CD4-positive, alpha-beta T cell treated with Interleukin-6 for 4 hours (primary cell): ENCODE measurements around the gene PCTP.

ENCODE experiments used
- DNase-seq: peaks from one replicate; pipeline ENCODE4 v3.0.0-alpha.2; 2020; ENCODE audit warnings: mixed read lengths

The PCTP gene

DNA sequence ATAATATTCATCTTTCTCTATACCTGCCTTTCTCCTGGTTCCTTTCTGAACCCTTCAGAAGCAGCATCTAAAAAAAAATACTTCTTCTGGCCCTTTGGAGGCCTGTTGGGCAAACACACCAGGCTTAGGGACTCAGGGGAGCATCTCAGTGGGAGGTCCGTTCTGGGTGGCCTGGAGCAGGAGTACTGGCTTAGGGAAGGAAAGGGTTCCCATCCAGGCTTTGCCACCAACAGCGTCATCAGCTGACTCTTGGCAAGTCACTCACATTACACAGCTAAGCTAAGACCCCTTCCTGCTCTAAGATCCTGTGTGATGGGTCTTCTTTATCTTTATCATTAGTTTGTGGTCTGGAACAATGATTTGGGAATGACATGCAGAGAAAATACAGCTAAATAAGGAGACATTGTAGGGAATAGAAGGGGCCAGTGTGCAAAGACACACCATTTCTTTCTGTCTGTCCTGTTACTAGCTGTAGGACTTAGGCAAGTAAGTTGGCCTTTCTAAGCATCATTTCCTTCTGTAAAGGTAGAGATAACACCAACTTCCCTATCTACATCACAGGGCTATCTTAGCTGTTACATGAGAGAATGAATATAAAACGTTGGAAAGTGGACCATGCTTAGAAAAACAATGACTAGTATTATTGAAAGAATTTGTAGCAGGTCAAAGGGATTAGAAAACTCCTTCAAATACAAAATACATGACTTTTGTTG lies 9.9 kb downstream of the PCTP start:
- DNase-seq, result no peak

DNA sequence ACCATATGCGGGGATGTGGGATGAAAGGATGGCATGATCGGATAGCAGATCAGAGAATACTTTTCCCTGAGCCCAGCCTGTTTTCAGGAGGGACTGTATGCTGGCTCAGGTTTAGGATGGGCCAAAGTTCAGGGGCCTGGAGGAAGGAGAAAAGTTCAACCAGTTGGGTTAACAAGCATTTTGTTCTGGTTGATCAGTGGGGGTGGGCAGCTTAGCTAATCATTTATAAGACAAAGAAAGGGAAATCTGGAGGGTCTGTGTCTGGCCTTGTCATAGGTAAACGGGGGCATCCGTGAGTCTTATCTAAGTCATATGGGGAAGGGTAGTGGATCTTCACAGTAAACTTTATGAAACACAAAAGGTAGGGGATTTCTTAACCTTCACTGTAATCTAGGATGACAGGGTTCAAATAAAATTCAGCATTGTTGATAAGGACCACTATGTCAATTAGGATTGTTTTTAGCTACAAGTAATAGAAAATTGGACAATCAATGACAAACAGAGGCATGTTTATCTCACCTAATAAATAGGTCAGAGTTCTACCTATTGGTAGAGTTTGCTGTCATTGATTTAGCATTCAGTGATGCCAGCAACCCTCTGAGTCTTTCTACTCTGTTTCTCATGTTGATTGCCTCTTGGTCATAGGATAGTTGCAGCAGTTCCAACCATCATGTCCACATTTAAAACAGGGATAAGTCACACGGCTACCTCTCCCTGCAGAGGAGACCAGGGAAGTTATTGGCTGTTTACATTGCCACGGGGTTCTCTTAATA lies 11.4 kb downstream of the PCTP start:
- DNase-seq, result no peak

DNA sequence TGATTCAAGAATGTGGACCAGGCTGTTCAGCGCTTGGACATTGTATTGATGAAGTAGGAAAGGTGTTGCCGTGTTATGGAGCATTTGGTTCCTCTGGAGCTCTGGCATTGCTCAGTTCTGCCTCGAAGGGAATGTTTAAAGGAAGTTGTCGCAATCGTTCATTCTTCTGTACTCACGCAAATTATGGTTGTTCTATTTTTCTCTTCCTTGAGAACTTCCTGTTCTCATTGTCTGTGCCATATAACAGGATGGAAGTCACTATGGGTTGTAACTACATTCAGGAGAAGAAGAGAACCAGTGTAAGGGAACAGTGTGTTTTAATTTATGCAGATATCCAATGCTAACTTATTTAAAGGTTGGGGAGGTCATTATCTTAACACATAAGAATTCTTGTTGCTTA lies 13.0 kb downstream of the PCTP start:
- no peak for DNase-seq

DNA sequence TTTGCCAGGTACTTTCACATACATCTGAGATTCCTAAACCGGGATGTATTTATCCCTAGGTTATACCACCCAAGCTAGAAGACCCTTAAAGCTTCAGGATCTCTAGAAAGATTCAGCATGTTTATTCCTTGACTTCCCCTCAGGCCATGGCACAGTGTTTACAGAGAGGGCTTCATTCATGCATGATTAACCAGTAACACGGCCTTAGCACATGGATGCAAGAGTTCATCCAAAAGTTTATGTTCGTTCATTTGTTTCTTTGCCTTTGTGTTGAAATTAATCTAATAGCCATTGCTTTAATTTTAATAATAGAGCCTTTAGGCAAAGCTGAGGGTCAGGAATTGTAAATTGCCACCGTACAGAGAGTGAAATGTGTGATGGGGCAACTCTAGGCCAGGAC lies 13.8 kb downstream of the PCTP start:
- no peak for DNase-seq

DNA sequence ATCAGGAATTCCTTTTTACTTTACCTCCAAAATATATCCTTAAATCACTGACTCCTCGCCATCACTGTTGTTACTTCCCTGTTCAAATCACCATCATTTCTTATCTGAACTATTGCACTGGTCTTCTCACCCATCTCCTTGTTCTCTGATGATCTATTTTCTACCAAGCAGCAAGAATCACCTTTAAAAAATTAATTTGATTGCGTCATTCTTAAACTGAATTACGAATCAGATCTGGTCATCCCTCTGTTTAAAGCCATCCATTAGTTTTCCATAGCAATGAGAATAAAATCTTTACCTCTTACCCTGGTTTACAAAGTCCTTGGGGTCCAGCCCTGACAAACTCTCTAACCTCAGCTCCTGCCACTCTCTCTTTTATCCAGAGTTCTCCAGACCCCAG lies 14.6 kb downstream of the PCTP start:
- DNase-seq, result no peak

DNA sequence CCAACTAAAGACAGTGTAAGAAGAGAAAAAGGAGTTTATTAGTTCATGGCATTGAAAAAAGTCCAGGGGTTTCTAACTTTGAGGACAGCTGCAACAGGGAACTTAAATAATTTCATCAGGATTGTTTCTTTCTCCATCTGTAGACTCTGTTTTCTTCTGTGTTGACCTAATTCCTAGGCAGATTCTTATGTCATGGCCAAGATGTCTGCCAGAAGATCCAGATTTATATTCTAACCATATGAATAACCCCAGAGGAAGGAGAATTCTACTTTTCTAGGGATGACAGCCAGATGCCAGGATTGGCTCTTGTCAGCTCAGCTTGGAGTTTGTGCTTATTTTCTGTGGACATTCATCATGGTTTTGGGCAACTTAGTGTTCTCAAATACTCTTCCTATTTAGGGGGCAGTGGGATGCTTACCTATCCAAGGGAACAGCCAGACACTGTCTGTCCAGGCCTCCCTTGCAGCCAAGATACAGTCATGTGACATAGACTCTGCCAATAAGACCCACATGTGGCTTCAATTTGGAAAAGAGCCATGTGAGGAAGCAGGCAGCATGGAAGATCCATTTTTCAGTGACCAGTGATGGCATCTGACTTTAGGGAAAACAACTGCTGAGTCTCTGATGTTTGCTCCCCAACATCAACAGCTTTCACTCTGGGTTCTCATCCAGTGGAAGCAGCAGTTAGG lies 18.2 kb downstream of the PCTP start:
- DNase-seq, result no peak

DNA sequence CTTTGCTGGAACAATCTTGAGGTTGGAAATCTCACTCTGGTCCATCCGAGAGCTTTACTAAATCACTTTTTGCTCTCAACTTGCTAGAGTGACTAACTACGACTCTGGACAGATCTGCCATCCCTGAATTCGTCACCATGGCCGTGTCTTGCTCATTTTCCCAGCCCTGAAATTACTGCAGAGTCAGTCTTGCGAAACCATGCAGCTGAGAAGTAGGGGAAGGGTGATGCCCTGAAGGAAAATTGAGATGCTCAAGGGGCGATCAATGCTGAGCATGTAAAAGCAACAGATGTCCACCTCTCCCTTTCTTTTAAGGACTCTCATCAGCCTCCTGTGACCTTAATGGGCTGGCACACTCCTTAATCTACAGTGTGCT lies 18.8 kb downstream of the PCTP start:
- no peak for DNase-seq

DNA sequence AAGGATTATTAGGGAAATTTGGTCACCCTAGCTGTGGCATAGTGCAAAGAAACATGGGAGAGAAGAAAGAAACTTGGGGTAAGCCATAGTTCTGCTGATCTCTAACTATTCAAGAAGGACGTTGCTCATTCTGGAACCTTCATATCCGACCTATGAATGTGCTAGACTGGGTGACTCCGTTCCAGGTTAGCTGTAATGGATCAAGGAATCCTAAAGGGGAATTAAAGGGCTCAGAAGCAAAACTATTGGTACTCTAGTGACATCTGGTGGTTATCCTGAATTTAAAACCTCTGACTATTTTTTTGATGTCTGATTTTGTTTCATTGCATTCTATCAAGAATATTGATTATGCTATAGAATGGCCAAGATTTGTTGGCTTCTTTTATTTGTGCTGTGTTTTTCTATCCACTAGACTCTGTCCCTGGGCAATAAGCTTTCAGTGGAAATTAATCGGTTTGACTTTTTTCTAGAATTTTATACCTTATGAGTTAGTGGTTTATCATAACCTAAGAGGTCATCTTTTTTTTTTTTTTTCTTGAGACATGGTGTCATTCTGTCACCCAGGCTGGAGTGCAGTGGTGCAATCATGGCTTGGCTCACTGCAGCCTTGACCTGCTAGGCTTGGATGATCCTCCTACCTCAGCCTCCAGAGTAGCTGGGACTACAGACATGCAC lies 19.5 kb downstream of the PCTP start:
- DNase-seq, result no peak

DNA sequence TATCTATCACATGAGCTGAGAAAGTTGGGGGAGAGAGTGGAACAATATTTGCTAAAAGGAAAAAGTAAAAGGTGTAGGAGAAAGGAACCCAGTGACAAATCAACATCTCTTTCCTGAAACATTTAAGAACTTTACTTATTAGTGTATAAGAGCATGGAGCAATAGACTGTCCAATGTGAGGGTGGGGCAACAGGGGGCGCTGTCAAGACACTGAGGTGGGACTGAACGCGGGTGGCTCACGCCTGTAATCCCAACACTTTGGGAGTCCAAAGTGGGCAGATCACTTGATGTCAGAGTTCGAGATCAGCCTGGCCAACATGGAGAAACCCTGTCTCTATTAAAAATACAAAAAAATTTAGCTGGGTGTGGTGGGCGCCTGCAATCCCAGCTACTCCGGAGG lies 21.2 kb downstream of the PCTP start:
- no peak for DNase-seq

DNA sequence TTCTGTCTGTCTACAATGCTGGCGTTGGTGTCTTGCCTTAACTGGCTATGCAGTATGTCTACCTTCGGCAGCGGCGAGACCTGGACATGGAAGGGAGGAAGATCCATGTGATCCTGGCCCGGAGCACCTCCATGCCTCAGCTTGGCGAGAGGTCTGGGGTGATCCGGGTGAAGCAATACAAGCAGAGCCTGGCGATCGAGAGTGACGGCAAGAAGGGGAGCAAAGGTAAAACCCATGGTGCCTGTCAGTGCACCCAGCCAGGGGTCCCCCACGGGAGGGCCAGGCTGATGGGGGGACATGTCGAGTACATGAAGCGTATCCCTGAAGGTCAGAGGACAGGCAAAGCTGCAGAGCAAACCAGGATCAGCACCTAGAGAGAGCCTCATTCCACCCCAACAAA lies 22.8 kb downstream of the PCTP start:
- no peak for DNase-seq

DNA sequence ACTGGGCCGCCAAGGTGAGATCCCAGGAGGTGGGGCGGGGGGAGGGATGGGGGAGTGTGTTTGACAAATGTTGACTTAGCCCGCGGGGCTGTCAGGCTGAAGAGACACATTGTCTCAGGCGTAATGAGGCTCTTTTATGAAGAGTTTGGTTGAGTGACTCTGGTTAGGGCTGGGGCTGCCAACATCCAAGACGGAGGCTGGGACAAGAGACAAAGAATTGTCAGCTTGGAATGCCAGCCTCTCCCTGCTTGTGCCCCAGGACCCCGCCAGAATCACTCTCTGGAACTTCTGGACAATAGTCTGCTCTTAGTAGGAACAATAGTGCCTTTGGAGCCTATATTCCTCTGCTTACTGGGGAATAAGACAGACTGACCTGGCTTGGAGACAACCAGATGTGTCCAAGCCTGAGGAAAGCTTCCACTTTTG lies 24.0 kb downstream of the PCTP start:
- DNase-seq, result no peak

DNA sequence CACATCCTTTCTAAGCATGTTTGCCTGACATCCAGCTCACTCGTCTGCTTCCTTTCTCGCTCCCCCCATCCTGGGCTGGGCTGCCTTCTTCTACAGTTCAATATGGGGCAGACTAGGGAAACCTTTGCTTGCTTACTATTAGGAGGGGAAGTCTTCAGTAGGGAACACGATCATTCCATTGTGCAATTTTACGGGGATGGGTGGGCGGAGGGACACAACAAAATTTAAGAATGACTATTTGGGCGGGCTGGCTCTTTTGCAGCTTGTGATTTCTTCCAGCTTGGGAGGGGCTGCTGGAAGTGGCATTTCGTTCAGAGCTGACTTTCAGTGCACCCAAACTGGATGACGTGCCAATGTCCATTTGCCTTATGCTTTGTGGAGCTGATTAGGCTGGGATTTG lies 25.4 kb downstream of the PCTP start:
- no peak for DNase-seq

DNA sequence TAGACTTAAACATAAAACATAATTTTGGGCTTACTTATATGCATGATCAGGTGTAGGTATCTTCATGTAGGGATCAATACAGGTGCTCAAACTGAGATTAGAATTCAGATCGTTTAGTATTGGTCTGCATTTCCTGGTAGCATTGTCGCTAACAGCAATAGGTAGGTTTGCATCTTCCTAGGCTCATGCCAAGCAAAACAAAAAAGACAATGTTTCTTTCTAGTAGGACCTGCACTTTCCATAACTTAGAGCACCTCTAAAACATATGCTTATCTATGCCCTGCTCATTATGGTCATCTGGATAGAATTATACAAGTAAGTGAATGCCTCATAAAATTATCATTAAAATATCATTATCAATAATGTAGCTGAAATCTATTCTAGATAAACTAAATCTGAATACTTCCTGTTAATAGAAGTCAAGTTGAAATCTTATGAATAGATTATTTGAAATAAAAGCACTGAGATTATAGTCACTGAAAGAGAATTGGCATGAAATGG lies 26.7 kb downstream of the PCTP start:
- no peak for DNase-seq

DNA sequence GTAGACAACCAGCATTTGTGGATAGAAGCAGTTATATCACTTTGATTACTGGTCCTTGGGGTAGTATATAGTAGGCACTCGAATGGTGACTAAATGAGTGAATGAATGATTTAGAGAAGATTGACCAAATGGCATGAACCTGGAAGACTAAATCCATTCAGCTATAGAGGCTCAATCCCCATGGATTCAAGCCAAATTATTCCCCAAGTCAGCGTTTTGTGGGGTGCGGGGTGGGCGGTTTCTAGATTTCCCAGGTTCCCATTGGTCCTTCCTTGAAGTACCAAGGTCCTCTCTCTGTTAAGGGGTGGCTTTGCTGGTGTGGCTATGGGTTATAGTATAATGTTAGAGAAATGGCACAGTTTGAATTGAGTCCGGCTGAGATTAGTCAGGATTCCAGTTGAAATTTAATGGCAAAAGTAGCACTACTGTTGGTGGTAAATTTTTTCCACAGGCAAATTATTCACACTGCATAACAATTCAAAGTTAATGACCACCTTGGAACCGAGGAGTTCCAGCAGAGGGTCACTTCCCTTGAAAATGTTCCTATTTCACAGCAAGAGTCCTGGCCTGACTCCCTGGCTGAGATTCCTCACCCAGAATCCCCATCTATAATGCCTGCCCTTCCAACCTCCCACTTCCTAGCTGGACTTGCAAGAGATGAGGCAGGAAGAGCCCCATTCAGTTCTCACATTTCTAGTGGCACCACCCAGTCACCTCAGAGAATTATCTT lies 27.7 kb downstream of the PCTP start:
- DNase-seq, result no peak

DNA sequence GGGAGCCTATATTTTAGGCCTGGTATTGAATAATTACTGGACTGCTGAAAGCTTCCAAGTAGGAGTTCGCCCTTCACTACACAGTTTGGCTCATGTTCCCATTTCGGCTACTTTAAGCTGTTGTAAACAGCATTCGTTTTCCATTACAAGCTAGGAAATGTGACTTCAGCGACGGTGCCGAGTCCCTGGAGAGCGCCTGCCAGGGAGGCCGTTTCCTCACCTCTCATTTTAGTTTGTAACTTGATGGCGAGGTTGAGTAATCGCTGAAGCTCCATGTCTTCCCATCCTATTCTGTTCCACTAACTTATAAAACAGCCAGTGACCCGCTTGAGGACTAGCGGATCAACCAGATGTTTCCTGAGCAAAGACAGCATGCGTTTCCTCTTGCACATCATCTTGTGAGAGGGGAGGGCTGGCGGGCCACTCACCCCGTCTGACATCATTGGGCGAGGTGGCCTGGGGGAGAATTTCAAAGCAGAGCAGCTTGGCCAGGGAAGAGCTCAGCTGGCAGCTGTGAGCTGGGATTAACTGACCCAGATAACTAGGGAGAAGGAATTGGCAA lies 32.9 kb downstream of the PCTP start:
- DNase-seq, result no peak

DNA sequence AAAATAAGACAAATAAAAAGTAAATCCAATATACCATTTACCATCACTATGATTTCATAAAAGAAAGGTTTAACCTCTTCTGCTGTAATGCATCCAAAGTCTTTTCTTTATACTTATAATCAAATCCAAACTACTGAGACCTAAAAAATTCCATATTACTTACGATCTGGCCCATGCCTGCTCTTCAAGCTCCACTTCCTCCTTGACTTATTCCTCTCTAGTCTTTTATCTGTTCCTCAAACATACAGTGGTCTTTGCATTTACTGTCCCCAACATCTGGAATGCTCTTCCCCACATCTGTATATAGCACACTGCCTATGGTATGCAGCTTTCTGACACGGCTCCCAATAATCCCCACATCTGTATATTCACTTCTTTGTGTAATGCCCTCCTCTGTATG lies 33.8 kb downstream of the PCTP start:
- DNase-seq, result no peak

DNA sequence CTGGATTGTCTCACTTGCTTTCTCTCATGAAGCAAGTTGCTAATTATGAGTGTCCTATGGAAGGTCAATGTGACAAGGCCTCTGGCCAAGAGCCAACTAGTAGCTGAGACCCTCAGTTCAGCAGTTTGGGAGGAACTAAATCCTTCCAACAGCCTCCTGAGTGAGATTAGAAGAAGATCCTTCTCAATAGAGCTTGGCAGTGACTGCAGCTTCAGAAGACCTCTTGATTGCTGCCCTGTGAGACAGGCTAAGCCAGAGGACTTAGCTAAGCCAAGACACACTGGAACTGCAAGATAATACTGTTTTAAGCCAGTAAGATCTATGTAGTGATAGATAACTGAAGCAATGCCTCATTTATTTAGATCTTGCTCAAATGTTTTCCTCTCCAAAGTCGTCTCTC lies 34.3 kb downstream of the PCTP start:
- no peak for DNase-seq

DNA sequence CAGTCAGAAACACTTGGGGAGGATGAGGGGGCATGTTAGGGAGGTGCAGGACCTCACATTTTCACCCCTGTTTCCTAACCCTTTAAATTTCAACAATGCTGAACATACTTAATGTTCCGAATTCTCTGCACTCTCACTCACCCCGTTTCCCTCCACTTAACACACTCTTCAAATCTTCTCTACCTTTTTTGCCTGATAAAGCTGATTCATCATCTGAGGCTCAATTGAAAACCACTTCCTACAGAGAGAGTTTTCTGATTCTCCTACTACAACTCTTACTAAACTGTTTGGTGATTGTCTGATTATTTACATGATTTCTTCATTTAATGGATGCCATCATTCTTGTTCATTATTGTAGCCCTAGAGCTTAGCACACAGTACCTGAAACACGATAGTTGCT lies 42.4 kb downstream of the PCTP start:
- no peak for DNase-seq

DNA sequence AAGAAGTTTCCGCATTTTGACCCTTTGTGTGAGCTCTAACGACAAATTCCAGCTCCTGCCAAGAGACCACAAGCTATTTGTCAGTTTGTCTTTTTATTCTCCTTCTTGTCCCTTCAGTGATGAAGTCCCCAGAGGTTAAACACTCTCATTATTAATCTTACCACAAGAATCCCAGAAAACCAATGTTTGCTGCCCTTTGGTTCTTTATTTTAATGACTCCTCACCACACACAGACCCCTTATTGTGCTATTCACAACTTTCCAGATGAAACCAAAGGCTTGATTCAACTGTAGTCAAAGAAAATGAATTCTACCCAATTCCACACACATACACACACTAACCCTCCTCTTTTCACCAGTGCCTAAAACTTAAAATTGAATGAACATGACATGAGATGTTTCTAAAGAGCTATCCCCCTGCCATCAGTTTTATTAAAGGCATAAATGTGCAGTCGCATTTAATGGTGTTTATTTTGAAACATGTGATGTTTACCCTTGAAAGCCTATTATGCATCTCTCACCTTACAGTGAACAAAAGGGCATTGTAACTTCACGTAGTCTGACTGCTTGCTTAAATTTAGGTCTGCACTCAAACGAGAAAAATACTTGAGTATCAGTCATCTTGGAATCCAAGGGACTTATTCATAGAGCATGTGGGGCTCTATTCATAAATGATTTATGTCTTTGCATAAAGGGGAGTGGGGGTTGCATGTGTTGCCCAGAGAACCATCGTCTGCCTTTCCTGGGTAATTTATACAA lies 44.1 kb downstream of the PCTP start:
- DNase-seq, result no peak

DNA sequence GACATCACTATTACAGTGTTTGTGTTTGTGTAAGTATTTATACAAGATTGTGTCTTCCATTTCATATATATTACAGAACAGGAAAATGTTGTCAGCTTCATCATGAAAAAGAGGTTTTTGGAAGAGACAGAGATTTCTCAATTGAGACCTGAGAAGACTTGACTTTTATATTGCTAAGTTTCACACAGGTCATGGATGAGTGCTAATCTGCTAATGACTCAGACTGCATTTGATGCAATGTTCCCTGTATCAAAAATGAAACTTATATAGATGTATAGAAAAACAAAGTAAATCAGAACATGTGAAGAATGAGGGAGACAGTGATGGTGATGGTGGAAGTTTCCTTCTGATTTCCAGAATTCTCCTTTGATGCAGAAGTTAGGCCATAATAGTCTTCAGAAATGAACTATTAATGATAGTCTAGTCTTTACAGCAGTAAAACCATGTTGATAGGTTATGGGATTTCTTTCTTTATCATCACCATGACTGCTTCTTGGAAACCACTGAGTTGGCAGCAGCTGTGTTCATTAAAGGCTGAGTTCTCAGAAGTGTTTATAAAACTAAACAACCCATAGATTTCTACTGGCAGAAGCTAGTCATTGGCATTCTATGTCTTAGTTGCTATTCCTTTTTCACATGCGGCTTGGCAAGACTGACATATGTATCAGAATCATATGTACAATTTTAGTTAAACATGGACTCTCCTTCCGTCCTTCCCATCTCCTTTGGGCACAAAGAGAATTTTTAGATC lies 56.1 kb downstream of the PCTP start:
- no peak for DNase-seq

DNA sequence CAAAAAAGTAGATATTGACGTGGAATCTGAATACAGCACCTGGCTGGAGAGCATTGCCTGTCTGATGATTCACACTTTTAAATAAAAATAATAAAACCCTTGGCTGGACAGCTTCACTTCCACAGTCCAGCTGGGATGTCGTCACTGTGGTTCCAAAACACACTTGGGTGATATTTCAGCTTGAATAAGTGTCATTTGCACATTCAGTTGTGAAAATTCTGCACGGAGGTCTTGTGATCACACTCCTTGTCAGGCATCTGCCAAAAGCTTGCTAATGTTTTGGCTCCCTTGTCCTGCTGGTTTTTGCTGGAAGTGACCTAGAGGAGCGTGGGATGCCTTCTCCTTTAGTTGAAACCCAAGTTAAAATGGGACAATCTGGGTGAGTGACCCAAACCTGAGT lies 60.7 kb downstream of the PCTP start:
- DNase-seq, result no peak
